ENCODE data around the gene TEKT2.

The TEKT2 gene

GRCh38 chr1:36106269-36106668 lies 22.4 kb downstream of the TEKT2 start:
- no peaks in the 10 kb centered on the region for H3K4me1 ChIP-seq (ENCODE audit: control insufficient read depth, low read length)
- TF ChIP-seq EZH2phosphoT487 (IDR thresholded peaks at IDR 0.05; ENCODE audit: borderline replicate concordance, low read length) (no peak), CTCF (IDR thresholded peaks at IDR 0.05; ENCODE audit: low read depth, low read length, poor library complexity, severe bottlenecking) (no peak)
- H3K9me3 ChIP-seq (ENCODE audit: control insufficient read depth, insufficient read depth, low read length), result no peaks in the 10 kb centered on the region
- H3K4me2 ChIP-seq (ENCODE audit: low read length), result no peak overlapping the region
- no peak overlapping the region for H3K4me3 ChIP-seq (ENCODE audit: low read length)
- H3K27me3 ChIP-seq (ENCODE audit: control insufficient read depth, low read length), result no peaks in the 10 kb centered on the region
- H3K27ac ChIP-seq (ENCODE audit: low read depth, low read length), result no peak overlapping the region
- H3F3A ChIP-seq (ENCODE audit: control insufficient read depth, insufficient read depth), result no peaks in the 10 kb centered on the region
- H3K36me3 ChIP-seq (ENCODE audit: control insufficient read depth, low read length), result no peaks in the 10 kb centered on the region
- no peaks in the 10 kb centered on the region for H4K20me1 ChIP-seq (ENCODE audit: control insufficient read depth, insufficient read depth, low read depth, low read length)
- no peaks in the 10 kb centered on the region for H3K79me2 ChIP-seq (ENCODE audit: control insufficient read depth, low read length)
- no peaks in the 10 kb centered on the region for H3K9me2 ChIP-seq (replicated peaks; ENCODE audit: control insufficient read depth, low read length)

- Histone ChIP-seq H3K36me3 (ENCODE audit: control insufficient read depth, low read length) (no peaks in the 10 kb centered on the region), H4K20me1 (ENCODE audit: control insufficient read depth, insufficient read depth, low read depth, low read length) (no peaks in the 10 kb centered on the region), H3K9me3 (ENCODE audit: control insufficient read depth, insufficient read depth, low read length) (no peaks in the 10 kb centered on the region), H3K4me2 (ENCODE audit: low read length) (no peak overlapping the region), H3K4me3 (ENCODE audit: low read length) (no peak overlapping the region), H3K27me3 (ENCODE audit: control insufficient read depth, low read length) (no peaks in the 10 kb centered on the region), H3K27ac (ENCODE audit: low read depth, low read length) (no peak overlapping the region), H3F3A (ENCODE audit: control insufficient read depth, insufficient read depth) (no peaks in the 10 kb centered on the region), H3K4me1 (ENCODE audit: control insufficient read depth, low read length) (no peaks in the 10 kb centered on the region), H3K79me2 (ENCODE audit: control insufficient read depth, low read length) (no peaks in the 10 kb centered on the region), H3K9me2 (replicated peaks; ENCODE audit: control insufficient read depth, low read length) (no peaks in the 10 kb centered on the region)
- no peak for TF ChIP-seq CTCF (IDR thresholded peaks at IDR 0.05; ENCODE audit: low read depth, low read length, poor library complexity, severe bottlenecking)
- TF ChIP-seq EZH2phosphoT487 (IDR thresholded peaks at IDR 0.05; ENCODE audit: borderline replicate concordance, low read length), result no peak
Measured at GRCh38 chr1:36107394-36107793, 23.5 kb downstream of the TEKT2 start.

- Histone ChIP-seq H3K36me3 (ENCODE audit: control insufficient read depth, low read length) (no peaks in the 10 kb centered on the region), H3K4me3 (ENCODE audit: low read length) (no peak overlapping the region), H3K4me2 (ENCODE audit: low read length) (no peak overlapping the region), H4K20me1 (ENCODE audit: control insufficient read depth, insufficient read depth, low read depth, low read length) (no peaks in the 10 kb centered on the region), H3K4me1 (ENCODE audit: control insufficient read depth, low read length) (no peaks in the 10 kb centered on the region), H3F3A (ENCODE audit: control insufficient read depth, insufficient read depth) (no peaks in the 10 kb centered on the region), H3K79me2 (ENCODE audit: control insufficient read depth, low read length) (no peaks in the 10 kb centered on the region), H3K9me2 (replicated peaks; ENCODE audit: control insufficient read depth, low read length) (no peaks in the 10 kb centered on the region), H3K27me3 (ENCODE audit: control insufficient read depth, low read length) (no peaks in the 10 kb centered on the region), H3K27ac (ENCODE audit: low read depth, low read length) (no peak overlapping the region), H3K9me3 (ENCODE audit: control insufficient read depth, insufficient read depth, low read length) (no peaks in the 10 kb centered on the region)
- no peak for TF ChIP-seq CTCF (IDR thresholded peaks at IDR 0.05; ENCODE audit: low read depth, low read length, poor library complexity, severe bottlenecking)
- no peak for TF ChIP-seq EZH2phosphoT487 (IDR thresholded peaks at IDR 0.05; ENCODE audit: borderline replicate concordance, low read length)
Measured at GRCh38 chr1:36108314-36108713, 24.4 kb downstream of the TEKT2 start.
